Measurements from ENCODE around the gene GPATCH2L. TPM values are rescaled to one million over a fixed set of nuclear protein-coding genes. Genes with fewer than 3 reads are reported as not detected.
A peak's percentile ranks its signal among the peaks of the same experiment; 100 is the strongest.

Gene GPATCH2L
- total and polyA plus RNA-seq, 8 donors, result 38.9 to 50.5 (median 42.8) TPM

GRCh38 chr14:76257111-76257803 is 105.5 kb downstream of the GPATCH2L start:
- no peak for ATAC-seq
- H3K27me3 ChIP-seq, result no peaks in the 10 kb centered on the region

GRCh38 chr14:76257842-76258397 is 106.2 kb downstream of the GPATCH2L start:
- Histone ChIP-seq H3K4me1 (no peaks in the 10 kb centered on the region), H3K4me3 (no peak overlapping the region), H3K9me3 (no peaks in the 10 kb centered on the region), H3K36me3 (no peaks in the 10 kb centered on the region), H3K27ac (no peak overlapping the region), H3K27me3 (no peaks in the 10 kb centered on the region)
- DNase-seq, result no peak
- ATAC-seq, result no peak
- TF ChIP-seq CTCF (IDR thresholded peaks at IDR 0.05), result no peak
- intact Hi-C loops (cut with DNase I), result no loop called here

More at GRCh38 chr14:76257111-76257803, 105.5 kb downstream of the GPATCH2L start:
- no peak overlapping the region for H3K4me3 ChIP-seq
- no peak for DNase-seq
- H3K36me3 ChIP-seq, result no peaks in the 10 kb centered on the region
- TF ChIP-seq CTCF (IDR thresholded peaks at IDR 0.05), result no peak
- no peaks in the 10 kb centered on the region for H3K9me3 ChIP-seq
- no peak overlapping the region for H3K27ac ChIP-seq
- no peaks in the 10 kb centered on the region for H3K4me1 ChIP-seq
- intact Hi-C loops (cut with DNase I), result no loop called here

- H3K4me1 ChIP-seq, result no peaks in the 10 kb centered on the region
- no peak overlapping the region for H3K27ac ChIP-seq
- intact Hi-C loops (cut with DNase I), result no loop called here
- no peak for DNase-seq
- no peaks in the 10 kb centered on the region for H3K36me3 ChIP-seq
- H3K27me3 ChIP-seq, result no peaks in the 10 kb centered on the region
- no peak for ATAC-seq
- no peaks in the 10 kb centered on the region for H3K9me3 ChIP-seq
- TF ChIP-seq CTCF (IDR thresholded peaks at IDR 0.05), result no peak
- H3K4me3 ChIP-seq, result no peak overlapping the region
Observed at GRCh38 chr14:76259029-76259735, 107.5 kb downstream of the GPATCH2L start.

GRCh38 chr14:76260749-76261148 is 109.0 kb downstream of the GPATCH2L start:
- intact Hi-C loops (cut with DNase I), result no loop called here
- no peak for TF ChIP-seq CTCF (IDR thresholded peaks at IDR 0.05)
- no peak overlapping the region for H3K4me3 ChIP-seq
- no peaks in the 10 kb centered on the region for H3K36me3 ChIP-seq
- no peaks in the 10 kb centered on the region for H3K9me3 ChIP-seq
- DNase-seq (no peak), ATAC-seq (no peak)
- H3K27me3 ChIP-seq, result no peaks in the 10 kb centered on the region
- H3K4me1 ChIP-seq, result no peaks in the 10 kb centered on the region
- H3K27ac ChIP-seq, result no peak overlapping the region

- H3K9me3 ChIP-seq, result no peaks in the 10 kb centered on the region
- TF ChIP-seq CTCF (IDR thresholded peaks at IDR 0.05), result no peak
- intact Hi-C loops (cut with DNase I), result no loop called here
- H3K36me3 ChIP-seq, result no peaks in the 10 kb centered on the region
- DNase-seq (no peak), ATAC-seq (peak; percentile 75)
- no peaks in the 10 kb centered on the region for H3K27me3 ChIP-seq
- H3K4me1 ChIP-seq, result no peaks in the 10 kb centered on the region
- no peak overlapping the region for H3K27ac ChIP-seq
- H3K4me3 ChIP-seq, result no peak overlapping the region
Observed at GRCh38 chr14:76261371-76261811, 109.7 kb downstream of the GPATCH2L start.
